MCF 10A (cell line): Measurements from ENCODE around the gene FCHSD2. TPM values are rescaled to one million over a fixed set of nuclear protein-coding genes. Genes with fewer than 3 reads are reported as not detected.

Experiments used
- BruUV-seq: library from RNA; stranded (reverse); fragments of 400-500 nt; replicated peaks from 2 replicates; lab custom pipeline; 2021; lab: Mats Ljungman, UMichigan
- CTCF ChIA-PET: fragments of 300-600 bp; sonication (Branson Sonifier 250); formaldehyde crosslinking; extraction: SDS; loops from one replicate; lab custom pipeline; 2021; ENCODE audit warnings: antibody characterized with exemption, inconsistent platforms; lab: Yijun Ruan, JAX
- POLR2A ChIA-PET: fragments of 300-600, 350-650 bp; sonication (Branson Sonifier 250); formaldehyde crosslinking; extraction: SDS; loops from one replicate; lab custom pipeline; 2020; ENCODE audit warnings: antibody characterized with exemption, inconsistent platforms; lab: Yijun Ruan, JAX
- DNase-seq: peaks from one replicate; pipeline ENCODE4 v3.0.0-alpha.2; 2018; ENCODE audit not compliant: unreplicated experiment
- H3K27ac Mint-ChIP-seq: one replicate; pipeline ENCODE4 v1.8.0; 2022; ENCODE audit warnings: mild to moderate bottlenecking, low read depth, mixed read lengths; ENCODE audit not compliant: unreplicated experiment
- H3K27me3 Mint-ChIP-seq: one replicate; pipeline ENCODE4 v1.8.0; 2022; ENCODE audit warnings: mixed read lengths; ENCODE audit not compliant: insufficient read depth, unreplicated experiment
- H3K36me3 Mint-ChIP-seq: one replicate; pipeline ENCODE4 v1.8.0; 2022; ENCODE audit warnings: mild to moderate bottlenecking, moderate library complexity, mixed read lengths; ENCODE audit not compliant: insufficient read depth, unreplicated experiment
- H3K4me1 Mint-ChIP-seq: one replicate; pipeline ENCODE4 v1.8.0; 2022; ENCODE audit warnings: mixed read lengths; ENCODE audit not compliant: insufficient read depth, unreplicated experiment
- H3K4me3 Mint-ChIP-seq: one replicate; pipeline ENCODE4 v1.8.0; 2022; ENCODE audit warnings: mild to moderate bottlenecking, moderate library complexity, mixed read lengths; ENCODE audit not compliant: unreplicated experiment
- H3K9me3 Mint-ChIP-seq: one replicate; pipeline ENCODE4 v1.8.0; 2022; ENCODE audit warnings: mixed read lengths; ENCODE audit not compliant: unreplicated experiment
- CTCF ChIP-seq: fragments of 200-600 bp; IDR thresholded peaks from one replicate; pipeline ENCODE4 v1.8.0; 2022; ENCODE audit warnings: antibody characterized with exemption, mild to moderate bottlenecking; ENCODE audit not compliant: unreplicated experiment
- intact Hi-C: fragments of 100-400 bp; cut with micrococcal nuclease; formaldehyde crosslinking; loops from 2 replicates; pipeline ENCODE4 v1.14.1; 2022
- total RNA-seq: library from RNA; stranded (reverse); gene quantifications from 2 replicates; pipeline ENCODE4 v1.2.3, GENCODE V29; 2022

The FCHSD2 gene
- total RNA-seq, 1 experiment from 2014 or later, result 12.8 TPM

DNA sequence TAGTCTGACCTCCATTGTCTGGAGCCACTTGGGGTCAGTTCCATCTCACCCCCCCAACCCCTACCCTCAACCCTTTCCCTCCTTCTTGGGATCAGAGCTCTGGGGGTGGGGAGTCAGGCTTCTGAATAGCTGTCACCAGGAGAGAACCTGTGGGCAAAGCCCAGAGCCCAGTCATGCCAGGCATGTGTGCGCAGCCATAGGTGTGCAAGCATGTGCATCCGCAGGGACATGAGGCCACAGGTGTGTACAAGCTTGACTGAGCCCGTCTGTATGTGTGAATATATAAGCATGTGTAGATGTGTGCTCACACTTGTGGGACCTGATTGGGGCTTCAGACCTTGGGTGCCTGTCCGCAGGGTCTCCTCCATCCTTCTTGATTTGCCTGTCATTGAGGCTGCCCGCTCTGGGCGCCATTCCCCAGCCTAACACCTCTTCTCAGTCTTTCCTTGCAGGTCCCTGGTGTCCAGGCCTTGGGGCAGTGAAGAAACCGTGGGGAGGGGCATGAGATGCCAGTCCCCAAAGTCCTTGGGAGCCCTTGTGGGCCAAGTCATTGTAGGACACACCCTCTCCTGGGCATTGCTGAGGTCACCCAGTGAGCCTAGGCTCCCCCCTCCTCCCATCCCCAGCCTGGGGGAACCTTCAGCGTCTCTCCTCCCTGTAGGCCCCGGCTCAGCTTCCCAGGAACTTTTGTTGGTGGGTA lies 318.9 kb downstream of the FCHSD2 start:
- TF ChIP-seq CTCF, result no peak
- POLR2A ChIA-PET, result no interaction called here
- Mint-ChIP-seq H3K4me1 (no peaks in the 10 kb centered on the region), H3K4me3 (no peak overlapping the region), H3K27ac (no peak overlapping the region), H3K9me3 (no peaks in the 10 kb centered on the region), H3K27me3 (no peaks in the 10 kb centered on the region), H3K36me3 (peaks cover 23% of the 10 kb centered on the region)
- no TSS peak for BruUV-seq
- CTCF ChIA-PET, result interaction anchor here (0.7 kb wide), 1 partner anchor 513 kb away, joined by 3 read pairs; no protein-coding TSS in a partner anchor
- intact Hi-C loops, result no loop called here
- no peak for DNase-seq

GRCh38 chr11:72821920-72822799 lies 320.0 kb downstream of the FCHSD2 start:
- no peaks in the 10 kb centered on the region for H3K4me1 Mint-ChIP-seq
- no peak for TF ChIP-seq CTCF
- ChIA-PET POLR2A (interaction anchor here (0.7 to 1.2 kb wide), 3 partner anchors 9 to 369 kb away, joined by 3 read pairs; no protein-coding TSS in a partner anchor), CTCF (interaction anchor here (0.5 to 1.3 kb wide), 3 partner anchors 9 to 571 kb away, joined by 3 to 6 read pairs (median 3); no protein-coding TSS in a partner anchor)
- DNase-seq, result peak; percentile 68
- no peak overlapping the region for H3K4me3 Mint-ChIP-seq
- H3K27me3 Mint-ChIP-seq, result no peaks in the 10 kb centered on the region
- H3K9me3 Mint-ChIP-seq, result no peaks in the 10 kb centered on the region
- H3K27ac Mint-ChIP-seq, result no peak overlapping the region
- H3K36me3 Mint-ChIP-seq, result peaks cover 23% of the 10 kb centered on the region
- BruUV-seq, result no TSS peak
- intact Hi-C loops, result no loop called here

GRCh38 chr11:72821221-72821919 lies 320.7 kb downstream of the FCHSD2 start:
- no TSS peak for BruUV-seq

More at GRCh38 chr11:72821221-72821919, 320.7 kb downstream of the FCHSD2 start:
- Mint-ChIP-seq H3K36me3 (peaks cover 23% of the 10 kb centered on the region), H3K9me3 (no peaks in the 10 kb centered on the region), H3K27me3 (no peaks in the 10 kb centered on the region), H3K4me1 (no peaks in the 10 kb centered on the region), H3K4me3 (no peak overlapping the region), H3K27ac (no peak overlapping the region)
- ChIA-PET CTCF (interaction anchor here (0.5 to 1.3 kb wide), 5 partner anchors 10 to 796 kb away, joined by 3 to 6 read pairs (median 3); no protein-coding TSS in a partner anchor), POLR2A (interaction anchor here (0.7 to 1.2 kb wide), 2 partner anchors 8 to 102 kb away, joined by 3 read pairs; no protein-coding TSS in a partner anchor)
- no peak for DNase-seq
- no peak for TF ChIP-seq CTCF
- intact Hi-C loops, result no loop called here
